Vein endothelial cell (primary cell): Measurements from ENCODE around the gene GLUD1. TPM values are rescaled to one million over a fixed set of nuclear protein-coding genes. Genes with fewer than 3 reads are reported as not detected.

Experiments used
- small RNA-seq: library from RNA; depleted of rRNA; stranded (forward); fragments of <200 nt; gene quantifications from one replicate; pipeline ENCODE3, GENCODE V24; 2012
- total RNA-seq: library from RNA; depleted of rRNA; stranded (reverse); fragments of >200 nt; gene quantifications from 2 replicates; pipeline ENCODE4 v1.2.3, GENCODE V29; 2012

The GLUD1 gene
- 144 and 166 TPM in 2 replicates for total RNA-seq

DNA sequence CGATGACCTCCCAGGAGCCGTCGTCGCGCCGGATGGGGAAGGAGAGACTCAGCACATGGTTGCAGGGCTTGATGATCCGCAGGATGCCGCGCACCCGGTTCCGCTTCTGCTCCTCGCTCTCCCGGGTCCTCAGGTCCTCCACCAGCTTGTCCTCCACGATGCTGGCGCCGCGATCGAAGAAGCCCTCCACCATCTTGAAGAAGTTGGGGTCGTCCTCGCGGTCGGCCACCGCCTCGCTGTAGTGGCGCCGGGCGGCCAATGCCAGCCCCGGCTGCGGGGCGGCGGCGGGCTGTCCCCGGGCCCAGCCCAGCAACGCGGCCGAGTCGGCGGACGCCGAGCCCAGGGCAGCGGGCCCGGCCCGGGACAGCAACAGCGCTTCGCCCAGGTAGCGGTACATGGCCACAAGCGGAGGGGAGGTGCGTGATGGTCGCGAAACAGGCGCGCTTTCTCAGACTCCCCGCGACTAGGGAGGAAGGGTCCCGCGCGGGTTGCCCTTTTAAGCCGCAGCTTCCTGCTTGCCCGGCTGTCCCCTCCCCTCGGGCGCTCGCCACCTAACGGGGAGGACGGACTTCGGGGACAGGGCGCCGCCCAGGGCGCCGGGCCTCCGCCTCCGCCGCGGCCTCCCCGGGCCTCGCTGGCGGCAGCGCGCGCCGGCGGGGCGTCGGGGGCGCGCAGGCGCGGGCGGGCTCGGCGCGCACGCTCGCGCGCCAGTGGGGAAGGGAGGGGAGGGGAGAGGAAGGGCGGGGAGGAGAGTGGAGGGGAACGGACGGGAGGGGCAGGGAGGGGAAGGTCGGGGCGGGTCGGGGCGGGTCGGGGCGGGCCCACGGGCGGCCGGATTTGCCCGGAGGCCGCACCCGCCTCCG lies at the start of gene GLUD1, which contains the start of gene SHLD2:
TSS of gene GLUD1 (minus strand) at position 471 of the 863 bp plus-strand sequence. CDS start at position 397, 74 bp downstream.
TSS of gene SHLD2 (plus strand) at position 834 of the 863 bp plus-strand sequence. CDS start 56,149 bp downstream, outside the sequence.

GRCh38 chr10:87020056-87020455 lies 74.6 kb downstream of the GLUD1 start, which contains the start of gene FAM25A:
FAM25A (plus strand) TSS chr10:87020294; CDS start chr10:87020325, 31 bp downstream.

Small RNA genes lying within 50 kb of the gene (small RNA-seq; reads per million reads assigned to genes)
- gene AL136982.5 = not detected
- gene FAM25A = not detected
- gene RNU6-529P = not detected

Other genes starting within 250 kb of the GLUD1 start
- gene MMRN2, start 137.2 kb downstream of the GLUD1 start, total RNA-seq = 262 and 371 TPM in 2 replicates
- 53.1 and 60.4 TPM in 2 replicates for gene SNCG, start 136.2 kb downstream of the GLUD1 start, total RNA-seq
- gene ADIRF, start 126.4 kb downstream of the GLUD1 start, total RNA-seq = 10.0 and 11.4 TPM in 2 replicates
- gene FAM25A, start 74.5 kb downstream of the GLUD1 start, total RNA-seq = not detected in 2 replicates
- gene SHLD2, start 363 bp upstream of the GLUD1 start, total RNA-seq = 25.2 and 30.5 TPM in 2 replicates
- gene NUTM2A, start 130.6 kb upstream of the GLUD1 start, total RNA-seq = 0.48 and 0.65 TPM in 2 replicates